Smooth muscle cell (in vitro differentiated cells): ENCODE data around the gene CFAP74. TPM values are rescaled to one million over a fixed set of nuclear protein-coding genes. Genes with fewer than 3 reads are reported as not detected.

ENCODE experiments used
- DNase-seq: peaks from one replicate; lab custom pipeline; 2025; ENCODE audit not compliant: unreplicated experiment; lab: John Stamatoyannopoulos, UW
- H2AFZ ChIP-seq: fragments of 200-600 bp; sonication (generic); 2 replicates; pipeline ENCODE4 v1.6.0; 2016; ENCODE audit warnings: antibody characterized with exemption, low read depth, mild to moderate bottlenecking
- H3F3A ChIP-seq: fragments of 200-600 bp; sonication (generic); 2 replicates; pipeline ENCODE4 v1.6.0; 2017; ENCODE audit warnings: antibody characterized with exemption, low read depth
- H3K27ac ChIP-seq: fragments of 200-600 bp; sonication (generic); 2 replicates; pipeline ENCODE4 v1.5.1; 2016; ENCODE audit warnings: low read depth, mild to moderate bottlenecking
- H3K27me3 ChIP-seq: fragments of 200-600 bp; sonication (generic); 2 replicates; pipeline ENCODE4 v1.6.1; 2016; ENCODE audit warnings: low read depth, mild to moderate bottlenecking
- H3K36me3 ChIP-seq: fragments of 200-600 bp; sonication (generic); 2 replicates; pipeline ENCODE4 v1.5.1; 2016; ENCODE audit warnings: low read depth
- H3K4me1 ChIP-seq: fragments of 200-600 bp; sonication (generic); 2 replicates; pipeline ENCODE4 v1.5.1; 2016; ENCODE audit warnings: low read depth
- H3K4me2 ChIP-seq: fragments of 200-600 bp; sonication (generic); 2 replicates; pipeline ENCODE4 v1.6.0; 2016; ENCODE audit warnings: mild to moderate bottlenecking
- H3K4me3 ChIP-seq: fragments of 200-600 bp; sonication (generic); 2 replicates; pipeline ENCODE4 v1.5.1; 2016; ENCODE audit warnings: mild to moderate bottlenecking
- H3K79me2 ChIP-seq: fragments of 200-600 bp; sonication (generic); 2 replicates; pipeline ENCODE4 v1.6.0; 2016; ENCODE audit warnings: low read depth, mild to moderate bottlenecking
- H3K9ac ChIP-seq: fragments of 200-600 bp; sonication (generic); 2 replicates; pipeline ENCODE4 v1.6.0; 2016; ENCODE audit warnings: low read depth
- H3K9me3 ChIP-seq: fragments of 200-600 bp; sonication (generic); replicated peaks from 2 replicates; pipeline ENCODE4 v1.5.1; 2016; ENCODE audit warnings: low read depth
- H4K20me1 ChIP-seq: fragments of 200-600 bp; sonication (generic); 2 replicates; pipeline ENCODE4 v1.6.0; 2016; ENCODE audit warnings: low read depth
- WGBS: methylation state at CpG from one replicate; pipeline ENCODE4 v1.1.7; 2016; ENCODE audit warnings: low lambda C conversion rate; 5-methylcytosine and 5-hydroxymethylcytosine counted together
- polyA plus RNA-seq: library from polyadenylated mRNA; unstranded; fragments of >200 nt; fragmentation: Nextera tagmentation; extraction: Ambion mirVana; gene quantifications from 2 replicates; pipeline ENCODE4 v1.2.1, GENCODE V29; 2016
- total RNA-seq: library from RNA; depleted of rRNA; stranded (reverse); fragments of >200 nt; gene quantifications from 2 replicates; pipeline ENCODE4 v1.2.3, GENCODE V29; 2014
- TF ChIP-seq, protein P1 (sequence below): fragments of 200-600 bp; sonication (generic); IDR thresholded peaks from 2 replicates; pipeline ENCODE4 v1.5.1; 2017; ENCODE audit warnings: borderline replicate concordance, mild to moderate bottlenecking, antibody characterized with exemption; ENCODE audit not compliant: insufficient read depth, poor library complexity, severe bottlenecking

Gene CFAP74
- total and polyA plus RNA-seq, 2 experiments from 2014 or later = not detected

GRCh38 chr1:1940123-1940425, 63.5 kb downstream of the CFAP74 start:
- Histone ChIP-seq H3K27me3 (no peaks in the 10 kb centered on the region), H4K20me1 (no peaks in the 10 kb centered on the region)
- 91% methylated on average over 12 of the region's 12 CpGs for WGBS

GRCh38 chr1:1939296-1940122, 64.1 kb downstream of the CFAP74 start:
- TF ChIP-seq, protein P1, sequence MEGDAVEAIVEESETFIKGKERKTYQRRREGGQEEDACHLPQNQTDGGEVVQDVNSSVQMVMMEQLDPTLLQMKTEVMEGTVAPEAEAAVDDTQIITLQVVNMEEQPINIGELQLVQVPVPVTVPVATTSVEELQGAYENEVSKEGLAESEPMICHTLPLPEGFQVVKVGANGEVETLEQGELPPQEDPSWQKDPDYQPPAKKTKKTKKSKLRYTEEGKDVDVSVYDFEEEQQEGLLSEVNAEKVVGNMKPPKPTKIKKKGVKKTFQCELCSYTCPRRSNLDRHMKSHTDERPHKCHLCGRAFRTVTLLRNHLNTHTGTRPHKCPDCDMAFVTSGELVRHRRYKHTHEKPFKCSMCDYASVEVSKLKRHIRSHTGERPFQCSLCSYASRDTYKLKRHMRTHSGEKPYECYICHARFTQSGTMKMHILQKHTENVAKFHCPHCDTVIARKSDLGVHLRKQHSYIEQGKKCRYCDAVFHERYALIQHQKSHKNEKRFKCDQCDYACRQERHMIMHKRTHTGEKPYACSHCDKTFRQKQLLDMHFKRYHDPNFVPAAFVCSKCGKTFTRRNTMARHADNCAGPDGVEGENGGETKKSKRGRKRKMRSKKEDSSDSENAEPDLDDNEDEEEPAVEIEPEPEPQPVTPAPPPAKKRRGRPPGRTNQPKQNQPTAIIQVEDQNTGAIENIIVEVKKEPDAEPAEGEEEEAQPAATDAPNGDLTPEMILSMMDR = no peak
- no peaks in the 10 kb centered on the region for H3F3A ChIP-seq
- no peak overlapping the region for H3K4me2 ChIP-seq
- 94% methylated on average over 23 of the region's 28 CpGs for WGBS
- no peak overlapping the region for H2AFZ ChIP-seq
- H4K20me1 ChIP-seq = no peaks in the 10 kb centered on the region
- H3K79me2 ChIP-seq = no peaks in the 10 kb centered on the region
- no peaks in the 10 kb centered on the region for H3K4me1 ChIP-seq
- no peak overlapping the region for H3K27ac ChIP-seq
- no peak for DNase-seq
- no peaks in the 10 kb centered on the region for H3K27me3 ChIP-seq
- no peak overlapping the region for H3K9ac ChIP-seq
- no peak overlapping the region for H3K4me3 ChIP-seq
- H3K9me3 ChIP-seq = no peaks in the 10 kb centered on the region
- no peaks in the 10 kb centered on the region for H3K36me3 ChIP-seq

More at GRCh38 chr1:1940123-1940425, 63.5 kb downstream of the CFAP74 start:
- DNase-seq = no peak
- TF ChIP-seq, protein P1 = no peak
- H3K27ac ChIP-seq = no peak overlapping the region
- H3K4me3 ChIP-seq = no peak overlapping the region
- H3K9ac ChIP-seq = no peak overlapping the region
- H3K4me1 ChIP-seq = no peaks in the 10 kb centered on the region
- no peaks in the 10 kb centered on the region for H3F3A ChIP-seq
- no peak overlapping the region for H2AFZ ChIP-seq
- H3K79me2 ChIP-seq = no peaks in the 10 kb centered on the region
- H3K9me3 ChIP-seq = no peaks in the 10 kb centered on the region
- H3K36me3 ChIP-seq = no peaks in the 10 kb centered on the region
- no peak overlapping the region for H3K4me2 ChIP-seq

DNA sequence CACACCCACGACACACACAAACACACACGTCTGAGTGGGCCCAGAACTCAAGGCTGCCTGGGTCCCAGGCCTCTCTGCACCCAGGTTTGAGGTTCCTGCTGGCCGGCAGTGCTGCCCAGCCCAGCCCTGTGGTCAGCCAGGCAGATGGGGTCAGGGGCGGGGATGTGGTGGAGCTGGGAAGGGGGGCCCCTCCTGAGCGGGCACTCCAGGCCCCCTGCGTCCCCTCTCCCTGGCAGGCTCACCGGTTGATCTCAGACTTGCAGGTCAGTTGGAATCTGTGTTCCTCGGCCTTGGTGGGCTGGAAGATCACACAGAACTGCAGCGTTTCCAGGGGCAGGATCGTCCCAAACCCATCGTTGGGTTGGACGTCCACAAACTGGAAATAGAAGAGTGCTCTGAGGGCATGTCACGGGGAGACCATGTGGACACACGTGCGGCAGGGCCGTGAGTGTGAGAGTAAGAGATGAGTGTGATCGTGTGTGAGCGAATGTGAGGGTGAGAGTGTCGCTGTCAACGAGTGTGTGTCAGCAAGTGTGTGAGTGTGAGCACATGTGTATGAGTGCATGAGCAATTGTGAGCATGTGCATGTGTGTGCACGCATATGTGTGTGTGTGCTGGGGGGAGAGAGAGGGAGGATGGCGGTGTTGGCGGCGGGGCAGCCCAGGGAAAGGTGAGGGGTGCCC, 64.8 kb downstream of the CFAP74 start:
- H3K4me1 ChIP-seq = no peaks in the 10 kb centered on the region
- no peak overlapping the region for H2AFZ ChIP-seq
- H3K36me3 ChIP-seq = no peaks in the 10 kb centered on the region
- no peak overlapping the region for H3K9ac ChIP-seq
- no peak overlapping the region for H3K27ac ChIP-seq
- TF ChIP-seq, protein P1 = no peak
- H4K20me1 ChIP-seq = no peaks in the 10 kb centered on the region
- no peaks in the 10 kb centered on the region for H3K9me3 ChIP-seq
- H3K4me3 ChIP-seq = no peak overlapping the region
- H3F3A ChIP-seq = no peaks in the 10 kb centered on the region
- no peak overlapping the region for H3K4me2 ChIP-seq
- whole genome bisulfite sequencing = 85% methylated on average over 20 of the region's 24 CpGs
- H3K79me2 ChIP-seq = no peaks in the 10 kb centered on the region
- no peaks in the 10 kb centered on the region for H3K27me3 ChIP-seq
- DNase-seq = no peak
